ENCODE results near the gene SMARCB1.

DNA sequence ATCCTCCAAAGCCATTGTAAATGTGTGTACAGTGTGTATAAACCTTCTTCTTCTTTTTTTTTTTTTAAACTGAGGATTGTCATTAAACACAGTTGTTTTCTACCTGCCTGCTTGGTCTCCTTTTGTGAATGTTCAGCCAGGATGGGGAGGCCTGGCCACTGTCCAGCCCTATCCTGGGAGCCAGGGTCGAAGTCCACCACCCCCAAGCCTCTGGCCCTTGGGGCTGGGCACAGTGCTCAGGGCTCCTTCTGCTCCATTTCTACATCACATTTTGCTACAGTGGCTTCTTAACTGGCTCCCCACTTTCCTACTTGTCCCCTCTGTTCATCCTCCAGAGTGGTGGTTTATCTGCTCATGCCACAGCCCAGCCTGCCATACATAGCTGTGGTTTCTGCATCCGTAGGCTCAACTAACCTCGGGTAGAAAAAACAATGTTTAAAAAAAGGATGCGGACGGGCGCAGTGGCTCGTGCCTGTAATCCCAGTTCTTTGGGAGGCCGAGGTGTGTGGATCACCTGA is 2.5 kb upstream of the SMARCB1 start:
- TF ChIP-seq, protein P1, sequence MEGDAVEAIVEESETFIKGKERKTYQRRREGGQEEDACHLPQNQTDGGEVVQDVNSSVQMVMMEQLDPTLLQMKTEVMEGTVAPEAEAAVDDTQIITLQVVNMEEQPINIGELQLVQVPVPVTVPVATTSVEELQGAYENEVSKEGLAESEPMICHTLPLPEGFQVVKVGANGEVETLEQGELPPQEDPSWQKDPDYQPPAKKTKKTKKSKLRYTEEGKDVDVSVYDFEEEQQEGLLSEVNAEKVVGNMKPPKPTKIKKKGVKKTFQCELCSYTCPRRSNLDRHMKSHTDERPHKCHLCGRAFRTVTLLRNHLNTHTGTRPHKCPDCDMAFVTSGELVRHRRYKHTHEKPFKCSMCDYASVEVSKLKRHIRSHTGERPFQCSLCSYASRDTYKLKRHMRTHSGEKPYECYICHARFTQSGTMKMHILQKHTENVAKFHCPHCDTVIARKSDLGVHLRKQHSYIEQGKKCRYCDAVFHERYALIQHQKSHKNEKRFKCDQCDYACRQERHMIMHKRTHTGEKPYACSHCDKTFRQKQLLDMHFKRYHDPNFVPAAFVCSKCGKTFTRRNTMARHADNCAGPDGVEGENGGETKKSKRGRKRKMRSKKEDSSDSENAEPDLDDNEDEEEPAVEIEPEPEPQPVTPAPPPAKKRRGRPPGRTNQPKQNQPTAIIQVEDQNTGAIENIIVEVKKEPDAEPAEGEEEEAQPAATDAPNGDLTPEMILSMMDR (IDR thresholded peaks at IDR 0.05): no peak
- TF ChIP-seq POLR2A (IDR thresholded peaks at IDR 0.05): no peak
